Progenitor cell of endocrine pancreas (in vitro differentiated cells): ENCODE results near the gene ADIG. TPM values are rescaled to one million over a fixed set of nuclear protein-coding genes. Genes with fewer than 3 reads are reported as not detected.

Source experiments
- DNase-seq: peaks from one replicate; pipeline ENCODE4 v3.0.0; 2021; ENCODE audit warnings: low spot score; ENCODE audit not compliant: unreplicated experiment
- H3K27ac Mint-ChIP-seq: 2 replicates; pipeline ENCODE4 v1.8.0; 2021; ENCODE audit warnings: mild to moderate bottlenecking, moderate library complexity, mixed read lengths
- H3K27me3 Mint-ChIP-seq: 2 replicates; pipeline ENCODE4 v1.8.0; 2021; ENCODE audit warnings: mixed read lengths
- H3K36me3 Mint-ChIP-seq: 2 replicates; pipeline ENCODE4 v1.8.0; 2022; ENCODE audit warnings: mixed read lengths; ENCODE audit not compliant: insufficient read depth
- H3K4me1 Mint-ChIP-seq: 2 replicates; pipeline ENCODE4 v1.8.0; 2021; ENCODE audit warnings: low read depth, mixed read lengths
- H3K4me3 Mint-ChIP-seq: 2 replicates; pipeline ENCODE4 v1.8.0; 2021; ENCODE audit warnings: low read depth, mild to moderate bottlenecking, moderate library complexity, mixed read lengths
- H3K9me3 Mint-ChIP-seq: 2 replicates; pipeline ENCODE4 v1.8.0; 2021; ENCODE audit warnings: low read depth, mixed read lengths
- total RNA-seq: library from RNA; stranded (reverse); gene quantifications from 2 replicates; pipeline ENCODE4 v1.2.1, GENCODE V29; 2021
- TF ChIP-seq, protein P1 (sequence below): fragments of 200-600 bp; sonication (generic); IDR thresholded peaks from one replicate; pipeline ENCODE4 v1.5.0; 2021; ENCODE audit warnings: antibody characterized with exemption, mild to moderate bottlenecking; ENCODE audit not compliant: unreplicated experiment

Gene ADIG
- total RNA-seq, 1 donor from 2014 or later: not detected

DNA sequence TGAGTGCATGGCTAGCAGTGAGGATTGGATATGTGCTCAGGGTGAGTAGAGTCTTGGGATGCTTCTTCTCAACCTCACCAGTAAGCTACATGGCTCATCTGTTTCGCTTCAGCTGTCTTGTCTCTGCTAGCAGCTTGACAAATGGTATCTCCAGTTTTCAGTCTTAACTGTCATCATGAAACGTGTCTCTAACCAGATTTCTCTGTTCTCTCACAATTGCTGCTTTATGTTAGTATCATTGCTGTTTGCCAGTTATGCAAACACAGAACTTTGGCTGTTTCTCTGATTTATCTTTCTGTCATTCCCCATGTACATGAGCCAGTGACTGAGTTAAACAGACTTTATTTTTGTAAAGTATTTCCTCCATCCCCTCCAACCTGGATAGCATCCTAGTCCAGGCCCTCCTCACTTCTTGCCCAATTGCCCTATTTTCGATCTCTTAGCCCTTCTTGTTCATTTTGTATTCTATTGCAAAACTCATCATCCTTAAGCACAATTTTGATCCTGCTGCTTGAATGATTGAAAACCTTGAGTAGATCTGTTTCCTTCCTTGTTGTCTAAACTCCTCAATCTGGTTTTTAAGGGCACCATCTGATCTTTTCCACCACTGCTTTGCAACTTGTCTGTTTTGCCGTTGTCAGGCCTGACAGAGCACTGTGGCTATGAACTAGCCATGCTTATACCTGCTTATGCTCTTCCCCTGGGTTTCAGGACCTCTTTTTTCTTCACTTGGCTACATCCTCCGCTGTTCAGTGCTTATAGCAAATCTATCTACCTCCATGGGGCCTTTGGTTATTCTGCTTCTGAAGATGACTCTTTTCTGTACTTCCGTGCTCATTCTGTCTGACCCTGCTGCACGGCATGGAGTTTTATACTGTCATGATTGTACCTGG lies 37.7 kb upstream of the ADIG start:
- TF ChIP-seq, protein P1, sequence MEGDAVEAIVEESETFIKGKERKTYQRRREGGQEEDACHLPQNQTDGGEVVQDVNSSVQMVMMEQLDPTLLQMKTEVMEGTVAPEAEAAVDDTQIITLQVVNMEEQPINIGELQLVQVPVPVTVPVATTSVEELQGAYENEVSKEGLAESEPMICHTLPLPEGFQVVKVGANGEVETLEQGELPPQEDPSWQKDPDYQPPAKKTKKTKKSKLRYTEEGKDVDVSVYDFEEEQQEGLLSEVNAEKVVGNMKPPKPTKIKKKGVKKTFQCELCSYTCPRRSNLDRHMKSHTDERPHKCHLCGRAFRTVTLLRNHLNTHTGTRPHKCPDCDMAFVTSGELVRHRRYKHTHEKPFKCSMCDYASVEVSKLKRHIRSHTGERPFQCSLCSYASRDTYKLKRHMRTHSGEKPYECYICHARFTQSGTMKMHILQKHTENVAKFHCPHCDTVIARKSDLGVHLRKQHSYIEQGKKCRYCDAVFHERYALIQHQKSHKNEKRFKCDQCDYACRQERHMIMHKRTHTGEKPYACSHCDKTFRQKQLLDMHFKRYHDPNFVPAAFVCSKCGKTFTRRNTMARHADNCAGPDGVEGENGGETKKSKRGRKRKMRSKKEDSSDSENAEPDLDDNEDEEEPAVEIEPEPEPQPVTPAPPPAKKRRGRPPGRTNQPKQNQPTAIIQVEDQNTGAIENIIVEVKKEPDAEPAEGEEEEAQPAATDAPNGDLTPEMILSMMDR: no peak
- Mint-ChIP-seq H3K9me3 (no peaks in the 10 kb centered on the region), H3K27me3 (no peaks in the 10 kb centered on the region), H3K27ac (peak overlapping the region; percentile 15), H3K4me3 (no peak overlapping the region), H3K36me3 (peaks cover 26% of the 10 kb centered on the region), H3K4me1 (no peaks in the 10 kb centered on the region)
- no peak for DNase-seq

DNA sequence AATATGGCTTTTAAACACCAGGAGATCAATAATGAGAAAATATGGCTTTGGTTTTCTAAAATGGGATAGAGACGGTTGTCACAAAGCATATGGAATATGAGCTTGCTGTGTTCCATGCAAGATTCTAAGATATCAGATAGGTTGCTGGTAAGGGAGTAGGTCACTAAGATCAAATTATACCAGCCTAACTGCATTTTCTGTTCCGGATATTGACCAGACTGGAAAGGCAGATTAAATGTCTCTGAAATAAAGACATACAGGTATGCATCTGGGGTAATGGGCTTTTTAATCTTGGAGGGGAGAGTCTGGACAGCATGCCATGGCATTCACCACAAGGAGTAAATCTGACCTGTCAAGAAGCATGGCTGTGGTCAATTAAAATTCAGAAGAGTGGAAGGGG lies 35.2 kb upstream of the ADIG start:
- Mint-ChIP-seq H3K9me3 (no peaks in the 10 kb centered on the region), H3K27ac (no peak overlapping the region), H3K4me3 (no peak overlapping the region), H3K4me1 (no peaks in the 10 kb centered on the region), H3K36me3 (peaks cover 20% of the 10 kb centered on the region), H3K27me3 (no peaks in the 10 kb centered on the region)
- TF ChIP-seq, protein P1: no peak
- no peak for DNase-seq

DNA sequence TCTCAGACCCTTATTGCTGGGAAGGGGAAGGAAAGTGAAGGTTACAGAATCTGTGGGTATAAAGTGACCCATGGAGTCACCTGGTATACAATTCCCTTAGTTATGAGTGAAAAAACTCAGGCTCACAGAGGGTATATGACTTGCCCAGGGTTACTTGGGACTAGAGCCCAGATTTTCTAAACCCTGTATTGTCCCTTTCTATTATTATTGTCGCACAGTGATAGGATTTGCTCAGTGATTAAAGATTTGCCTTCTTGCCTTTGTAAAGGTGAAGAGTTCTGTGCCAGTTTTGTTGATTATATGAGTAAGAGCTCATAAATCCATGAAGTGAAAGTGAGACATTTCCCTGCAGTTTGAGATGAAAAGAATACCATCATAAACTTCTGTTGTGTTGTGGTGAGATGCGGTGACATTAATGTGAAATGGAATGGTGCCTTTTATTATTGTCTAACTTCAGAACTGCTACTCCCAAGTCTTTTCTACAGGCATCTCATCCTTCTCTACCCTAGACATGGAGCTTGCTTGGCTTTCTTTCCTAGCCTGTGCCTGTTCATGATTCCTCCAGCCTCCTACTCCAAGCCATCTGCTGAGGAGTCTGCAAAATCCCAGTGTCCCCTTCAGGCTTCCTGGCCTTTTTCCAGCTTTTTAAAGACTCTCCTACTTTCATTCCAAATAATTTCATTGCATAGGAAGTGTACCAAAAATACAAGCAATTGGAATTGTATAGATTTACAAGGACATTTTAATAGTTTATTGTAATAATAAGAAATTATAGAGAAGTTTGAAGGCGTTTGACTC lies 33.5 kb upstream of the ADIG start:
- DNase-seq: no peak
- H3K4me3 Mint-ChIP-seq: no peak overlapping the region
- H3K9me3 Mint-ChIP-seq: no peaks in the 10 kb centered on the region
- H3K27ac Mint-ChIP-seq: no peak overlapping the region
- H3K4me1 Mint-ChIP-seq: no peaks in the 10 kb centered on the region
- H3K36me3 Mint-ChIP-seq: peaks cover 14% of the 10 kb centered on the region
- TF ChIP-seq, protein P1: no peak
- H3K27me3 Mint-ChIP-seq: no peaks in the 10 kb centered on the region

DNA sequence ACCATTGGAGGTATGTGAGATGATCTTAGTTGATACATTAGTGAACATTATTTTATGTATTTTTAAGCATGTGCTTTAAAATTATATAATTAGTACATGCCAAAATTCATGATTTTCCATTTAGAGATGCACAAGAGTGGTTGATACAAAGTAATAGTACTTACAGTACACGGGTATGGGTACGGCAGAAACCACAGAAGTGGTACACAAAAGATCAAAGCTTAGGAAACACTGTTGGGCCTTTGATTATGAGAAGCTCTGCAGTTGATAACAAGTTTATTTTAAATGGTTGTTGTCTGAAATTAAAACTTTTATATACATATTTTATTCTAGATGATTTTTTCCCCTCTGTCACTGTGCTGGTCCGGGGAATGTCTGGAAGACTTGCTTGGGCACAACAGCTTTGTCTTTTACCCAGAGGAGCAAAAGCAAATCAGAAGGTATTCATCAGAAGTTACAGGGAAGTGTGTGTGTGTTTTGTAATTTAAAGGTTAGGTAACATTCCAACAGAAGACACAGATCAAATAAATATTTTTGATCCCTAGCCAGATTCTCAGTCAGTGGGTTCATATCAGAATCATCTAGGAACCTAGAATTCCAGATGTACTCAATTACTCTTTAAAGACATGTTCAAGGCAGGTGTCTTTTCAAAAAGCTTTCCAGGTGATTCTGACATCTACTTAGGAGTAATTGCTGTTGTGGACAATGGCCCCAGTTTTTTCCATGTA lies 32.5 kb upstream of the ADIG start:
- H3K27me3 Mint-ChIP-seq: no peaks in the 10 kb centered on the region
- H3K27ac Mint-ChIP-seq: no peak overlapping the region
- no peaks in the 10 kb centered on the region for H3K4me1 Mint-ChIP-seq
- H3K36me3 Mint-ChIP-seq: peaks cover 13% of the 10 kb centered on the region
- TF ChIP-seq, protein P1: no peak
- no peaks in the 10 kb centered on the region for H3K9me3 Mint-ChIP-seq
- no peak overlapping the region for H3K4me3 Mint-ChIP-seq
- DNase-seq: no peak

DNA sequence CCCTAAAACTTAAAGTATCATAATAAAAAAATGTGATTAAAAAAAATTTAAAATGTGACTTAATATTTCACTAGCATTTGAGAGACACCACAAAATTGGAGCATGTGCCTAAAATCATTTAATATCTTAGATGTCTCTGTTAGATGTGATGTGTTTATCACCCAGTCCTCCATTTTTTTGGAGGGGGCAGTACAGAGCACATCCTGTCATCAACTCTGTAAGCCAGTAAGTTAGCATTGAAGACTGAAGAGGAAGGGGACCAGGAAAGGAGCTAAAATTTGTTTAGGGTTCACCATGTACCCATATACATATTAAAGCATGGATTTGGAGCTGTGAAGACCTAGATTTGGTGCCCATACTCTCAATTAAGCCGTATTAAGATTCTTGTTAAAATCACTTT lies 30.7 kb upstream of the ADIG start:
- Mint-ChIP-seq H3K9me3 (no peaks in the 10 kb centered on the region), H3K27me3 (no peaks in the 10 kb centered on the region), H3K36me3 (peaks cover 19% of the 10 kb centered on the region), H3K27ac (no peak overlapping the region), H3K4me1 (no peaks in the 10 kb centered on the region), H3K4me3 (no peak overlapping the region)
- no peak for DNase-seq
- TF ChIP-seq, protein P1: peak; percentile 21
